Measurements from ENCODE around the gene LRP6.

DNA sequence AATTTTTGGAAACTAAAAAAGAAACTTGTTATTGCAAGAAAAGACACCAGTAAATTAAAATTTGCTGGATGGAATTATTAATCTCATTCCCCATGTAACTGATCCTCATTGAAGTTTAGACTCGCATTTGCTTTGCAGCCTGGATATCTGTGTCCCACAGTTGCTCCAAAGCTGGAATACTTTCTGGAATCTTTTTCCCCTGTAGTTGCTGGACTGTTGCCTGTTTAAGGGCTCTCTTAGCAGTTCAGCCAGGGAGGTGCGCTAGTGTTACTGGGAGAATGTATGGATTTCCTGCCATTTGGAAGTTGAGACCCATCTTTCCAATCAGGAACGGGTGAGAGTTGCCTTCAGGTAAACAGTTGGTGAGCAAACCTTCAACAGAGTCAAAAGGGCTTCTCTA is 175.8 kb downstream of the LRP6 start:
- TF ChIP-seq, protein P1, sequence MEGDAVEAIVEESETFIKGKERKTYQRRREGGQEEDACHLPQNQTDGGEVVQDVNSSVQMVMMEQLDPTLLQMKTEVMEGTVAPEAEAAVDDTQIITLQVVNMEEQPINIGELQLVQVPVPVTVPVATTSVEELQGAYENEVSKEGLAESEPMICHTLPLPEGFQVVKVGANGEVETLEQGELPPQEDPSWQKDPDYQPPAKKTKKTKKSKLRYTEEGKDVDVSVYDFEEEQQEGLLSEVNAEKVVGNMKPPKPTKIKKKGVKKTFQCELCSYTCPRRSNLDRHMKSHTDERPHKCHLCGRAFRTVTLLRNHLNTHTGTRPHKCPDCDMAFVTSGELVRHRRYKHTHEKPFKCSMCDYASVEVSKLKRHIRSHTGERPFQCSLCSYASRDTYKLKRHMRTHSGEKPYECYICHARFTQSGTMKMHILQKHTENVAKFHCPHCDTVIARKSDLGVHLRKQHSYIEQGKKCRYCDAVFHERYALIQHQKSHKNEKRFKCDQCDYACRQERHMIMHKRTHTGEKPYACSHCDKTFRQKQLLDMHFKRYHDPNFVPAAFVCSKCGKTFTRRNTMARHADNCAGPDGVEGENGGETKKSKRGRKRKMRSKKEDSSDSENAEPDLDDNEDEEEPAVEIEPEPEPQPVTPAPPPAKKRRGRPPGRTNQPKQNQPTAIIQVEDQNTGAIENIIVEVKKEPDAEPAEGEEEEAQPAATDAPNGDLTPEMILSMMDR (IDR thresholded peaks at IDR 0.05 in 2 of 3, conservative IDR thresholded peaks at IDR 0.05 in 1 of 3; ENCODE audit: borderline replicate concordance in 1 of 3, insufficient read depth in 1 of 3, low read depth in 2 of 3, low read length in 2 of 3), result no peak
- TF ChIP-seq POLR2AphosphoS5 (IDR thresholded peaks at IDR 0.05; ENCODE audit: low read depth, low read length) (no peak), TCF7L2 (IDR thresholded peaks at IDR 0.05; ENCODE audit: borderline replicate concordance, extremely low read depth, insufficient read depth, insufficient read length) (no peak), POLR2A (IDR thresholded peaks at IDR 0.05; ENCODE audit: borderline replicate concordance, extremely low read depth, insufficient read depth, insufficient read length) (no peak)

Data from HCT116 (cell line).